Hepatocyte (in vitro differentiated cells): ENCODE data around the gene HIP1R. TPM values are rescaled to one million over a fixed set of nuclear protein-coding genes. Genes with fewer than 3 reads are reported as not detected.

Experiments used
- DNase-seq: peaks from one replicate; pipeline ENCODE4 v3.0.0-alpha.2; 2016; ENCODE audit warnings: low spot score
- H2AFZ ChIP-seq: fragments of 200-600 bp; sonication (generic); 2 replicates; pipeline ENCODE4 v1.6.0; 2016; ENCODE audit warnings: antibody characterized with exemption, mild to moderate bottlenecking
- H3K27ac ChIP-seq: fragments of 200-600 bp; sonication (generic); 2 replicates; pipeline ENCODE4 v1.5.1; 2016; ENCODE audit warnings: mild to moderate bottlenecking
- H3K27me3 ChIP-seq: fragments of 200-600 bp; sonication (generic); 2 replicates; pipeline ENCODE4 v1.6.1; 2016
- H3K36me3 ChIP-seq: fragments of 200-600 bp; sonication (generic); replicated peaks from 2 replicates; pipeline ENCODE4 v1.5.1; 2016; ENCODE audit warnings: low read depth; ENCODE audit not compliant: insufficient read depth
- H3K4me1 ChIP-seq: fragments of 200-600 bp; sonication (generic); 2 replicates; pipeline ENCODE4 v1.5.1; 2016; ENCODE audit warnings: mild to moderate bottlenecking, moderate library complexity; ENCODE audit not compliant: insufficient read depth
- H3K4me2 ChIP-seq: fragments of 200-600 bp; sonication (generic); 2 replicates; pipeline ENCODE4 v1.6.0; 2016
- H3K4me3 ChIP-seq: fragments of 200-600 bp; sonication (generic); 2 replicates; pipeline ENCODE4 v1.5.1; 2016; ENCODE audit warnings: mild to moderate bottlenecking
- H3K79me2 ChIP-seq: fragments of 200-600 bp; sonication (generic); 2 replicates; pipeline ENCODE4 v1.6.0; 2017; ENCODE audit warnings: mild to moderate bottlenecking
- H3K9me2 ChIP-seq: fragments of 200-600 bp; sonication (generic); replicated peaks from 2 replicates; pipeline ENCODE4 v1.6.0; 2017; ENCODE audit warnings: mild to moderate bottlenecking; ENCODE audit not compliant: insufficient read depth
- H3K9me3 ChIP-seq: fragments of 200-600 bp; sonication (generic); 2 replicates; pipeline ENCODE4 v1.5.1; 2016; ENCODE audit warnings: low read depth, mild to moderate bottlenecking
- H4K20me1 ChIP-seq: fragments of 200-600 bp; sonication (generic); 2 replicates; pipeline ENCODE4 v1.6.0; 2016; ENCODE audit warnings: mild to moderate bottlenecking; ENCODE audit not compliant: insufficient read depth, poor library complexity, severe bottlenecking
- CTCF ChIP-seq: fragments of 200-600 bp; sonication (generic); IDR thresholded peaks from 2 replicates; pipeline ENCODE4 v1.5.1; 2016; ENCODE audit warnings: antibody characterized with exemption, mild to moderate bottlenecking; ENCODE audit not compliant: poor library complexity
- EZH2 ChIP-seq: fragments of 200-600 bp; sonication (generic); IDR thresholded peaks from 2 replicates; pipeline ENCODE4 v1.6.1; 2016; ENCODE audit warnings: antibody characterized with exemption, mild to moderate bottlenecking, borderline replicate concordance
- EZH2phosphoT487 ChIP-seq: fragments of 200-600 bp; sonication (generic); IDR thresholded peaks from one replicate; pipeline ENCODE4 v1.6.1; 2018; ENCODE audit warnings: antibody characterized with exemption, mild to moderate bottlenecking, low read depth, moderate library complexity; ENCODE audit not compliant: unreplicated experiment, severe bottlenecking
- WGBS: methylation state at CpG from one replicate; pipeline ENCODE4 v1.1.6; 2016; ENCODE audit warnings: low lambda C conversion rate; ENCODE audit errors: missing lambda C conversion rate; 5-methylcytosine and 5-hydroxymethylcytosine counted together
- polyA plus RNA-seq: library from polyadenylated mRNA; unstranded; fragments of >200 nt; fragmentation: Nextera tagmentation; extraction: Ambion mirVana; gene quantifications from 2 replicates; pipeline ENCODE4 v1.2.1, GENCODE V29; 2016
- total RNA-seq: library from RNA; depleted of rRNA; stranded (reverse); fragments of >200 nt; gene quantifications from 2 replicates; pipeline ENCODE4 v1.2.3, GENCODE V29; 2014

Gene HIP1R
- total and polyA plus RNA-seq, 2 experiments from 2014 or later: 31.8 to 44.3 TPM

GRCh38 chr12:122869207-122869973 lies 34.1 kb downstream of the HIP1R start:
- no peak overlapping the region for H3K4me2 ChIP-seq
- H3K27me3 ChIP-seq: no peaks in the 10 kb centered on the region
- no peaks in the 10 kb centered on the region for H3K9me3 ChIP-seq
- no peak overlapping the region for H2AFZ ChIP-seq
- no peak for TF ChIP-seq CTCF
- no peak for TF ChIP-seq EZH2
- no peak for TF ChIP-seq EZH2phosphoT487
- no peak overlapping the region for H3K4me3 ChIP-seq
- peaks cover 33% of the 10 kb centered on the region for H3K4me1 ChIP-seq
- DNase-seq: no peak
- H3K36me3 ChIP-seq: no peaks in the 10 kb centered on the region
- no peak overlapping the region for H3K27ac ChIP-seq
- peaks cover 50% of the 10 kb centered on the region for H3K79me2 ChIP-seq
- H4K20me1 ChIP-seq: peaks cover 3% of the 10 kb centered on the region
- no peaks in the 10 kb centered on the region for H3K9me2 ChIP-seq
- whole genome bisulfite sequencing: 98% methylated on average over 8 of the region's 8 CpGs

GRCh38 chr12:122870163-122870842 lies 35.0 kb downstream of the HIP1R start:
- peak overlapping the region; percentile 72 for H3K4me2 ChIP-seq
- H3K27me3 ChIP-seq: no peaks in the 10 kb centered on the region
- H4K20me1 ChIP-seq: peaks cover 6% of the 10 kb centered on the region
- H3K9me3 ChIP-seq: no peaks in the 10 kb centered on the region
- WGBS: 94% methylated on average over 11 of the region's 11 CpGs
- H3K9me2 ChIP-seq: no peaks in the 10 kb centered on the region
- peaks cover 38% of the 10 kb centered on the region for H3K4me1 ChIP-seq
- TF ChIP-seq EZH2phosphoT487: no peak
- TF ChIP-seq CTCF: no peak
- no peak for TF ChIP-seq EZH2
- H2AFZ ChIP-seq: no peak overlapping the region
- no peak for DNase-seq
- no peaks in the 10 kb centered on the region for H3K36me3 ChIP-seq
- H3K27ac ChIP-seq: peak overlapping the region; percentile 93
- no peak overlapping the region for H3K4me3 ChIP-seq
- H3K79me2 ChIP-seq: peaks cover 59% of the 10 kb centered on the region

- peaks cover 40% of the 10 kb centered on the region for H3K4me1 ChIP-seq
- peak overlapping the region; percentile 93 for H3K27ac ChIP-seq
- H3K79me2 ChIP-seq: peaks cover 66% of the 10 kb centered on the region
- peak; percentile 70 for DNase-seq
- peak overlapping the region; percentile 72 for H3K4me2 ChIP-seq
- no peak overlapping the region for H3K4me3 ChIP-seq
- TF ChIP-seq EZH2 (no peak), EZH2phosphoT487 (no peak), CTCF (no peak)
- H3K36me3 ChIP-seq: no peaks in the 10 kb centered on the region
- no peak overlapping the region for H2AFZ ChIP-seq
- peaks cover 13% of the 10 kb centered on the region for H4K20me1 ChIP-seq
- H3K9me2 ChIP-seq: no peaks in the 10 kb centered on the region
- 50% methylated on average over 15 of the region's 15 CpGs for WGBS
- no peaks in the 10 kb centered on the region for H3K9me3 ChIP-seq
- H3K27me3 ChIP-seq: no peaks in the 10 kb centered on the region
Measured at GRCh38 chr12:122870867-122871664, 35.8 kb downstream of the HIP1R start.
